H9 (cell line): ENCODE data around the gene CNOT6. TPM values are rescaled to one million over a fixed set of nuclear protein-coding genes. Genes with fewer than 3 reads are reported as not detected.
"Not testable (repeated sequence)": the region's sequence is repeated elsewhere in the genome, so short reads cannot be mapped to it uniquely, and the experiment has no call there.

Source experiments
- DNase-seq: peaks from one replicate; pipeline ENCODE4 v3.0.0-alpha.2; 2017
- H2AFZ ChIP-seq: one replicate; pipeline ENCODE4 v1.6.1; 2013; ENCODE audit warnings: mild to moderate bottlenecking, low read length, control low read depth, moderate library complexity
- H2AK5ac ChIP-seq: 2 replicates; pipeline ENCODE4 v1.6.1; 2013; ENCODE audit warnings: low read length, control low read depth, mixed read lengths; ENCODE audit not compliant: insufficient read length
- H2BK120ac ChIP-seq: one replicate; pipeline ENCODE4 v1.6.1; 2013; ENCODE audit warnings: low read depth, mild to moderate bottlenecking, low read length, control low read depth, inconsistent platforms; ENCODE audit not compliant: poor library complexity, severe bottlenecking
- H2BK12ac ChIP-seq: 2 replicates; pipeline ENCODE4 v1.6.1; 2013; ENCODE audit warnings: low read length, control low read depth, mixed read lengths, low read depth; ENCODE audit not compliant: insufficient read length
- H2BK15ac ChIP-seq: 2 replicates; pipeline ENCODE4 v1.6.1; 2013; ENCODE audit warnings: low read depth, low read length, control low read depth
- H2BK20ac ChIP-seq: one replicate; pipeline ENCODE4 v1.6.1; 2013; ENCODE audit warnings: low read depth, mild to moderate bottlenecking, low read length, control low read depth, inconsistent platforms; ENCODE audit not compliant: poor library complexity, severe bottlenecking
- H2BK5ac ChIP-seq: 2 replicates; pipeline ENCODE4 v1.6.1; 2013; ENCODE audit warnings: low read length, control low read depth, mixed read lengths; ENCODE audit not compliant: insufficient read length
- H3K14ac ChIP-seq: 2 replicates; pipeline ENCODE4 v1.6.1; 2013; ENCODE audit warnings: low read length, control low read depth; ENCODE audit not compliant: insufficient read depth
- H3K18ac ChIP-seq: 2 replicates; pipeline ENCODE4 v1.6.1; 2013; ENCODE audit warnings: low read depth, mild to moderate bottlenecking, mixed read lengths, low read length, control low read depth; ENCODE audit not compliant: insufficient read length
- H3K23ac ChIP-seq: 2 replicates; pipeline ENCODE4 v1.6.1; 2013; ENCODE audit warnings: low read length, control low read depth, mixed read lengths, low read depth; ENCODE audit not compliant: insufficient read length
- H3K23me2 ChIP-seq: 2 replicates; pipeline ENCODE4 v1.6.1; 2013; ENCODE audit warnings: low read depth, mild to moderate bottlenecking, mixed read lengths, low read length, control low read depth; ENCODE audit not compliant: insufficient read length, poor library complexity, severe bottlenecking
- H3K27ac ChIP-seq: 2 replicates; pipeline ENCODE4 v1.5.1; 2013; ENCODE audit warnings: low read length, control low read depth, mixed read lengths, low read depth; ENCODE audit not compliant: insufficient read length
- H3K27me3 ChIP-seq: 2 replicates; pipeline ENCODE4 v1.6.1; 2013; ENCODE audit warnings: low read length, control low read depth, inconsistent platforms; ENCODE audit not compliant: insufficient read depth
- H3K4ac ChIP-seq: 2 replicates; pipeline ENCODE4 v1.6.1; 2013; ENCODE audit warnings: low read depth, mild to moderate bottlenecking, control low read depth, inconsistent platforms, low read length, moderate library complexity
- H3K4me1 ChIP-seq: 2 replicates; pipeline ENCODE4 v1.6.1; 2013; ENCODE audit warnings: low read length, control low read depth, inconsistent platforms; ENCODE audit not compliant: insufficient read depth
- H3K4me2 ChIP-seq: 2 replicates; pipeline ENCODE4 v1.6.1; 2013; ENCODE audit warnings: low read length, control low read depth, mixed read lengths; ENCODE audit not compliant: insufficient read length, insufficient read depth
- H3K56ac ChIP-seq: 2 replicates; pipeline ENCODE4 v1.6.1; 2013; ENCODE audit warnings: low read depth, mild to moderate bottlenecking, mixed read lengths, low read length, control low read depth; ENCODE audit not compliant: insufficient read length
- H3K79me1 ChIP-seq: 2 replicates; pipeline ENCODE4 v1.6.1; 2013; ENCODE audit warnings: low read depth, mild to moderate bottlenecking, moderate library complexity, low read length, control low read depth, inconsistent platforms; ENCODE audit not compliant: insufficient read depth, poor library complexity, severe bottlenecking
- H3K79me2 ChIP-seq: 2 replicates; pipeline ENCODE4 v1.6.1; 2013; ENCODE audit warnings: low read length, control low read depth, inconsistent platforms; ENCODE audit not compliant: insufficient read depth
- H3K9ac ChIP-seq: 2 replicates; pipeline ENCODE4 v1.6.1; 2013; ENCODE audit warnings: low read length, control low read depth, mixed read lengths; ENCODE audit not compliant: insufficient read length; ENCODE audit errors: extremely low read depth
- H3K9me3 ChIP-seq: one replicate; pipeline ENCODE4 v1.6.1; 2013; ENCODE audit warnings: low read depth, low read length, inconsistent platforms; ENCODE audit not compliant: control insufficient read depth
- H3T11ph ChIP-seq: one replicate; pipeline ENCODE4 v1.6.1; 2013; ENCODE audit warnings: mild to moderate bottlenecking, low read length, control low read depth, inconsistent platforms
- H4K20me1 ChIP-seq: one replicate; pipeline ENCODE4 v1.6.1; 2013; ENCODE audit not compliant: control insufficient read depth, insufficient read length, insufficient read depth
- H4K5ac ChIP-seq: 2 replicates; pipeline ENCODE4 v1.6.1; 2013; ENCODE audit warnings: low read depth, mild to moderate bottlenecking, mixed read lengths, low read length, control low read depth; ENCODE audit not compliant: insufficient read length
- H4K8ac ChIP-seq: replicated peaks from 2 replicates; pipeline ENCODE4 v1.6.1; 2013; ENCODE audit warnings: low read length, control low read depth, mixed read lengths, low read depth; ENCODE audit not compliant: insufficient read length
- H4K91ac ChIP-seq: 2 replicates; pipeline ENCODE4 v1.6.1; 2013; ENCODE audit warnings: low read depth, mild to moderate bottlenecking, moderate library complexity, mixed read lengths, low read length, control low read depth; ENCODE audit not compliant: insufficient read length
- H3K27ac Mint-ChIP-seq, 3 experiments: 2 replicates in 2 of 3; 3 replicates in 1 of 3; pipeline ENCODE4 v1.8.0; 2020 to 2021; ENCODE audit warnings: mixed read lengths in 3 of 3, mild to moderate bottlenecking in 1 of 3, moderate library complexity in 1 of 3
- H3K27me3 Mint-ChIP-seq: 2 replicates; pipeline ENCODE4 v1.8.0; 2021; ENCODE audit warnings: low read depth, mild to moderate bottlenecking, moderate library complexity, mixed read lengths
- H3K36me3 Mint-ChIP-seq, 3 experiments: 2 replicates in 2 of 3; 3 replicates in 1 of 3; pipeline ENCODE4 v1.8.0; 2020 to 2021; ENCODE audit warnings: low read depth in 3 of 3, mixed read lengths in 3 of 3; ENCODE audit not compliant: insufficient read depth in 1 of 3
- H3K4me1 Mint-ChIP-seq, 2 experiments: 2 replicates each; pipeline ENCODE4 v1.8.0; 2020; ENCODE audit warnings: mixed read lengths in 2 of 2
- H3K4me3 Mint-ChIP-seq, 2 experiments: 2 replicates in 1 of 2; 3 replicates in 1 of 2; pipeline ENCODE4 v1.8.0; 2020 to 2021; ENCODE audit warnings: mild to moderate bottlenecking in 2 of 2, mixed read lengths in 2 of 2, moderate library complexity in 1 of 2
- H3K9me3 Mint-ChIP-seq, 2 experiments: 2 replicates in 1 of 2; 3 replicates in 1 of 2; pipeline ENCODE4 v1.8.0; 2020; ENCODE audit warnings: mild to moderate bottlenecking in 2 of 2, mixed read lengths in 2 of 2, moderate library complexity in 1 of 2
- CTCF ChIP-seq: fragments of 200-600 bp; sonication (generic); conservative IDR thresholded peaks from 3 replicates; pipeline ENCODE4 v1.8.0; 2021; ENCODE audit warnings: antibody characterized with exemption, mild to moderate bottlenecking
- WGBS: extraction: QIAGEN DNeasy Blood & Tissue Kit; methylation state at CpG from one replicate; pipeline ENCODE4 v1.1.7; 2013; ENCODE audit warnings: missing lambda C conversion rate, low lambda C conversion rate, mixed read lengths; ENCODE audit not compliant: insufficient read length; ENCODE audit errors: extremely low coverage; 5-methylcytosine and 5-hydroxymethylcytosine counted together
- total RNA-seq: library from RNA; stranded (reverse); gene quantifications from 2 replicates; pipeline ENCODE4 v1.2.1, GENCODE V29; 2021

CNOT6 gene
- total RNA-seq, 1 experiment from 2014 or later, result 45.0 TPM

- Histone ChIP-seq H4K20me1 (no peaks in the 10 kb centered on the region), H2BK12ac (no peak overlapping the region), H3K79me2 (peaks cover 31% of the 10 kb centered on the region; the same call in 1 of the 2 replicates), H2BK120ac (no peak overlapping the region), H3K23ac (no peak overlapping the region), H3K27me3 (no peaks in the 10 kb centered on the region), H3K56ac (no peak overlapping the region), H3K4me1 (no peaks in the 10 kb centered on the region; the same call in 1 of the 2 replicates), H3K4ac (no peak overlapping the region), H2AFZ (no peak overlapping the region), H3K4me2 (no peak overlapping the region), H2BK5ac (no peak overlapping the region), H3K27ac (no peak overlapping the region), H4K91ac (no peak overlapping the region), H4K5ac (no peak overlapping the region), H2AK5ac (no peak overlapping the region), H3T11ph (no peak overlapping the region), H3K9me3 (no peaks in the 10 kb centered on the region), H3K79me1 (peaks cover 3% of the 10 kb centered on the region), H3K23me2 (no peaks in the 10 kb centered on the region), H3K9ac (no peak overlapping the region), H2BK15ac (no peak overlapping the region), H4K8ac (no peak overlapping the region), H3K18ac (no peak overlapping the region), H3K14ac (no peak overlapping the region), H2BK20ac (no peak overlapping the region)
- peaks cover 22 to 31% of the 10 kb centered on the region in 2 experiments for H3K9me3 Mint-ChIP-seq
- H3K27ac Mint-ChIP-seq, result no peak overlapping the region; a peak in 1 of 7 replicates
- H3K4me1 Mint-ChIP-seq, result peaks cover 42 to 45% of the 10 kb centered on the region in 2 experiments
- no peak overlapping the region for H3K4me3 Mint-ChIP-seq
- no peaks in the 10 kb centered on the region for H3K27me3 Mint-ChIP-seq
- no peak for DNase-seq
- no CpG with 5 or more reads among the region's 15 CpGs for WGBS
- peaks cover 48 to 55% (median 50%) of the 10 kb centered on the region in 3 experiments for H3K36me3 Mint-ChIP-seq
- TF ChIP-seq CTCF, result no peak
These were observed 33.5 kb downstream of the CNOT6 start for GRCh38 chr5:180527659-180528058.

- H3K27me3 Mint-ChIP-seq, H3K56ac ChIP-seq, H3K14ac ChIP-seq, H2BK12ac ChIP-seq, H4K20me1 ChIP-seq, H2AFZ ChIP-seq, H3K27me3 ChIP-seq, H4K8ac ChIP-seq, H3K9me3 ChIP-seq, H3K4me3 Mint-ChIP-seq, H3K79me1 ChIP-seq, H2BK20ac ChIP-seq, H3K4me1 ChIP-seq, H3K23me2 ChIP-seq, H4K91ac ChIP-seq, DNase-seq, H3K27ac Mint-ChIP-seq, H3K4me2 ChIP-seq, H2BK120ac ChIP-seq, H2BK5ac ChIP-seq, H3K18ac ChIP-seq, H3K9ac ChIP-seq, H2BK15ac ChIP-seq, H3K4ac ChIP-seq, H4K5ac ChIP-seq, H3K23ac ChIP-seq, H2AK5ac ChIP-seq, H3K27ac ChIP-seq, H3T11ph ChIP-seq: not testable (repeated sequence)
- H3K79me2 ChIP-seq, result peaks cover 23% of the 10 kb centered on the region; the same call in 1 of the 2 replicates
- Mint-ChIP-seq H3K4me1 (peaks cover 10 to 14% of the 10 kb centered on the region in 2 experiments), H3K9me3 (peaks cover 24 to 31% of the 10 kb centered on the region in 2 experiments), H3K36me3 (peaks cover 71 to 80% (median 72%) of the 10 kb centered on the region in 3 experiments)
- WGBS, result no CpG with 5 or more reads among the region's 43 CpGs
These were observed 36.9 kb downstream of the CNOT6 start for GRCh38 chr5:180531036-180531585.
